ENCODE data around the gene ZNF280B. TPM values are rescaled to one million over a fixed set of nuclear protein-coding genes. Genes with fewer than 3 reads are reported as not detected.
A peak's percentile ranks its signal among the peaks of the same experiment; 100 is the strongest.
"Not testable (repeated sequence)": the region's sequence is repeated elsewhere in the genome, so short reads cannot be mapped to it uniquely, and the experiment has no call there.

Gene ZNF280B
- total RNA-seq, 1 experiment from 2014 or later = 2.7 TPM

DNA sequence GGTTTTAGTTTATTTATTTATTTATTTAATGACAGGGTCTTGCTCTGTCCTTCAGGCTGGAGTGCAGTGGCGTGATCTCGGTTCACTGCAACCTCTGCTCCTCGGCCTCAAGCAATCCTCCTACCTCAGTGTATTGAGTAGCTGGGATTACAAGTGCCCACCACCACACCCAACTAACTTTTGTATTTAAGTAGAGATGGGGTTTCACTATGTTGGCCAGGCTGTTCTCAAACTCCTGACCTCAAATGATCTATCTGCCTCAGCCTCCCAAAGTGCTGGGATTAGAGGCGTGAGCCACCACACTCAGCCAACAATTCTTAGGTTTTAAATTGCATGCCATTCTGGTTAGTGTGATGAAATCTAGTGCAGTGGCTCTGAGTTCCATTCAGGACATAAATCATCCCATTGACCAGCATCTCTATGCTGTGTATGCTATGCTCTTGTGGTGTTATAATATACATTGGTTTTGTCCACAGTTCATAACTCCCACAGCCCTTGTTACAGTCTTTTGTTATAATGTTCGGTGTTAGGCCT is 28.5 kb downstream of the ZNF280B start:
- no peak overlapping the region for H3K4me3 ChIP-seq
- H3K27me3 ChIP-seq (replicated peaks) = no peaks in the 10 kb centered on the region; the same call in 1 of the 2 replicates
- DNase-seq (ENCODE audit: low read depth in 1 of 2, low spot score in 2 of 2) = no peak
- no peaks in the 10 kb centered on the region for H3K4me1 ChIP-seq (replicated peaks)
- no peaks in the 10 kb centered on the region for H3K9me3 ChIP-seq (replicated peaks)
- H3K27ac ChIP-seq = no peak overlapping the region
- H3K36me3 ChIP-seq = no peaks in the 10 kb centered on the region

DNA sequence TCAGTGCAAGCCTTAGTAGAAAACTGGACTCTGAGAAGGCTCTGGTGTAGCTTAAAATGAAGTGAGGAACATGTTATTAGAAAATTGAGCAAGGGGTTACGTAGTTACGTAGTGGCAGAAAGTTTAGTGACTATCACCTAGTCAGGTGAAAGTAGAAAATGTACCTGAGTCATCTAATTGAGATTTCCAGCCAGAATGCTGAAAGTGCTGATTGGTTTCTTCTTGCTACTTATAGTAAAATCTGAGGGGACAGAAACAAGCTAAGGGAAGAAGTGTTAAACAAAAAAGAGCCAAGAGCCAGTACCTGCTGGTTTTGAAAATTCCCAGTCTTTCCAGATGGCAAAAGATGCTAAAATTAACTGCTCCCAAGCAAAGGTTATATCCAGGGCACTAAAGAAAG is 29.4 kb downstream of the ZNF280B start:
- H3K4me1 ChIP-seq (replicated peaks) = no peaks in the 10 kb centered on the region
- H3K4me3 ChIP-seq = no peak overlapping the region
- no peak for DNase-seq (ENCODE audit: low read depth in 1 of 2, low spot score in 2 of 2)
- no peaks in the 10 kb centered on the region for H3K9me3 ChIP-seq (replicated peaks)
- H3K36me3 ChIP-seq = no peaks in the 10 kb centered on the region
- H3K27me3 ChIP-seq (replicated peaks) = no peaks in the 10 kb centered on the region; the same call in 1 of the 2 replicates
- no peak overlapping the region for H3K27ac ChIP-seq

DNA sequence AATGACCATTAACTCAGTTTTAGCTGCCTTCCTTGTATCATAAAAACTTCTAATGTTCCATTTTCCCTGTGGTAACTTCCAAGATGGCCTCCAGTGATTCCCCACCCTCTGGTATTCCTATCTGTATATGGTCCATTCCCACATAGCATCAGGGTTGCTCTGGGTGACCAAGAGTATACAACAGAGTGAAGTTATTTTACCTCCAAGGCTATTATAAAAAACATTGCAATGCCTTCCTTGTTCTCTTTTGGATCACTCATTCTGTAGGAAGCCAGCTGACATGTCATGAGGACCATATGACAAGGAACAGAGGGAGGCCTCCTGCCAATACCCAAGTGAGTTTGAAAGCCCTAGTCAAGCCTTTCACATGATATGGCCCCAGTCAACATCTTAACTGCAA is 30.1 kb downstream of the ZNF280B start:
- H3K4me3 ChIP-seq = no peak overlapping the region
- H3K4me1 ChIP-seq (replicated peaks) = no peaks in the 10 kb centered on the region
- H3K27me3 ChIP-seq (replicated peaks) = no peaks in the 10 kb centered on the region; the same call in 1 of the 2 replicates
- DNase-seq (ENCODE audit: low read depth in 1 of 2, low spot score in 2 of 2) = no peak
- H3K36me3 ChIP-seq = no peaks in the 10 kb centered on the region
- no peaks in the 10 kb centered on the region for H3K9me3 ChIP-seq (replicated peaks)
- H3K27ac ChIP-seq = no peak overlapping the region

DNA sequence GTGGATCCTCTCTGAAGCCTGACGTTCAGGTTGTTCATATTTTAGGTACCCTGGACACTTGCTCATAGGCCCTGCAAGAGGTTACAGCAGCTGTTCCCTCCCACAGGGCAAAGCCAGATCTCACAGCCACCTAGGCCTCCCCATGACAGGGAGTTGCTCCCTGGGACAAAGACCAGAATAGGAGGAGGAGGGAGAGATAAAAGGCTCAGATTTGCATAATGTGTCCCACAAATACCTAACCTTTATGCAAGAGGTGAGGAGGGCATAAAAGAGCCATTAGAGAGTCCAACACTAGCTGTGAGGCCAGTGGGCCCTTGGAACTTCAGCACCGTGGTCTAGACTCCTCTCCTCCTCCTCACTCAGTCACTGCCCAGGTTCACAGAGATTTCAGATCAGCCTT is 33.8 kb downstream of the ZNF280B start:
- H3K27ac ChIP-seq = no peak overlapping the region
- H3K4me3 ChIP-seq = no peak overlapping the region
- H3K9me3 ChIP-seq (replicated peaks) = no peaks in the 10 kb centered on the region; the same call in 1 of the 2 replicates
- no peaks in the 10 kb centered on the region for H3K4me1 ChIP-seq (replicated peaks)
- DNase-seq (ENCODE audit: low read depth in 1 of 2, low spot score in 2 of 2) = no peak
- H3K27me3 ChIP-seq (replicated peaks) = no peaks in the 10 kb centered on the region; the same call in 1 of the 2 replicates
- H3K36me3 ChIP-seq = no peaks in the 10 kb centered on the region

DNA sequence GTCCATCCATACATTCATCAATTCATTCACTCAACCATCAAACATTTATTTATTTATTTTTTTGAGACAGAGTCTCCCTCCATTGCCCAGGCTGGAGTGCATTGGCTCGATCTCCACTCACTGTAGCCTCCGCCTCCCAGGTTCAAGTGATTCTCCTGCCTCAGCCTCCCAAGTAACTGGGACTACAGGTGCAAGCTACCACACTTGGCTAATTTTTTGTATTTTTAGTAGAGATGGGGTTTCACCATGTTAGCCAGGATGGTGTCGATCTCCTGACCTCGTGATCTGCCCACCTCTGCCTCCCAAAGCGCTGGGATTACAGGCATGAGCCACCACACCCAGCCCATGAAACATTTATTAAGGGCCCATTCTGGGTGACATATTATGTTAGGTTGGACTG is 37.4 kb downstream of the ZNF280B start:
- not testable (repeated sequence) for H3K36me3 ChIP-seq; H3K27ac ChIP-seq; DNase-seq (ENCODE audit: low read depth in 1 of 2, low spot score in 2 of 2); H3K4me3 ChIP-seq; H3K9me3 ChIP-seq (replicated peaks); H3K4me1 ChIP-seq (replicated peaks); H3K27me3 ChIP-seq (replicated peaks)

DNA sequence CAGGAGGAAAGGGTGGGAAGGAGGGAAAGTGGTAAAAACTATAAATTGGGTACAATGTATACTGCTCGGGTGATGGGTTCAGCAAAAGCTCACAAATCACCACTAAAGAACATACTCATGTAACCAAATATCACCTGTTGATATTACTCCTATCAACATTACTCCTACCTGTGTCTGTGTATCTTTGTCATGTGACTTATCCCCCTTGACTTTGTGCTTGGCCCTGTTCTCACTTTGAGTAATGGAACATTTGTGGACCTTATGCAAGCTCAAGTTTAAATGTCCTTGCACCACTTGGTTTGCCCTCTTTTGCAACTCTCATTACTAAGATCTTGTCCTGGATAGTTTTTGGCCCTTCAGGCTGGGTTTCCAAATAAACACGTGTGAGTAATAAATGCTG is 39.0 kb downstream of the ZNF280B start:
- Histone ChIP-seq H3K27ac (no peak overlapping the region), H3K9me3 (replicated peaks) (peaks cover 5% of the 10 kb centered on the region; the same call in 1 of the 2 replicates), H3K36me3 (no peaks in the 10 kb centered on the region)

DNA sequence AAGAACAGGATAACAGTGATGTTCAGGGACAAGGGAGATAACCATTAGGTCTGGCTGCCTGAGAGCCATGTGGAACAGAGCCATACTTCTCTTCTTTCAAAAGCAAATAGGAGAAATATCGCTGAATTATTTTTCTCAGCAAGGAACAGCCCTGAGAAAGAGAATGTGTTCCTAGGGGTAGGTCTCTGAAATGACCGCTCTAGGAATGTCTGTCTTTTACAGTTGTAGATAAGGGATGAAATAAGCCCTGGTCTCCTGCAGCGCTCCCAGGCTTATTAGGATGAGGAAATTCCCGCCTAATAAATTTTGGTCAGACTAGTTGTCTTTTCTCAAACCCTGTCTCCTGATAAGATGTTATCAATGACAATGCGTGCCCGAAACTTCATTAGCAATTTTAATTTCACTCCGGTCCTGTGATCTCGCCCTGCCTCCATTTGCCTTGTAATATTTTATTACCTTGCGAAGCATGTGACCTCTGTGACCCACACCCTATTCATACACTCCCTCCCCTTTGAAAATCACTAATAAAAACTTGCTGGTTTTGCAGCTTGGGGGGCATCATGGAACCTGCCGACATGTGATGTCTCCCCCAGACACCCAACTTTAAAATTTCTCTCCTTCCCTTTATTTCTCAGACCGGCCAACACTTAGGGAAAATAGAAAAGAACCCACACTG is 39.6 kb downstream of the ZNF280B start:
- not testable (repeated sequence) for DNase-seq (ENCODE audit: low read depth in 1 of 2, low spot score in 2 of 2); H3K4me1 ChIP-seq (replicated peaks); H3K4me3 ChIP-seq; H3K9me3 ChIP-seq (replicated peaks); H3K27ac ChIP-seq; H3K27me3 ChIP-seq (replicated peaks); H3K36me3 ChIP-seq

More for the DNA sequence above, 39.0 kb downstream of the ZNF280B start:
- Histone ChIP-seq H3K4me1 (replicated peaks) (no peaks in the 10 kb centered on the region), H3K4me3 (no peak overlapping the region), H3K27me3 (replicated peaks) (no peaks in the 10 kb centered on the region)
- DNase-seq (ENCODE audit: low read depth in 1 of 2, low spot score in 2 of 2) = no peak

DNA sequence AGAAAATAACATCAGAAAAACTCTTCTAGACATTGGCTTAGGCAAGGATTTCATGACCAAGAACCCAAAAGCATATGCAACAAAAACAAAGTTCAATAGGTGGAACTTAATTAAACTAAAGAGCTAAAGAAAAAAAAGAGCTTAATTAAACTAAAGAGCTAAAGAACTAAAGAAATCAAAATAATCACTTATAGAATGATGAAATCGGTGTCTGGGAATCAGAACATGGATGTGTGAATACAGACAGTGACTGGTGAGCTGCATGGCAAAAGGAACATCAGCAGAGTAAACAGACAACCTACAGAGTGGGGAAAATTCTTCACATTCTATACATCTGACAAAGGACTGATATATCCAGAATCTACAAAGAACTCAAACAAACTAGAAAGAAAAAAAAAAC is 41.4 kb downstream of the ZNF280B start:
- no peaks in the 10 kb centered on the region; the same call in 1 of the 2 replicates for H3K27me3 ChIP-seq (replicated peaks)
- H3K27ac ChIP-seq = no peak overlapping the region
- no peaks in the 10 kb centered on the region for H3K4me1 ChIP-seq (replicated peaks)
- H3K9me3 ChIP-seq (replicated peaks) = peaks cover 5% of the 10 kb centered on the region; the same call in 1 of the 2 replicates
- no peak for DNase-seq (ENCODE audit: low read depth in 1 of 2, low spot score in 2 of 2)
- H3K4me3 ChIP-seq = no peak overlapping the region
- no peaks in the 10 kb centered on the region for H3K36me3 ChIP-seq

DNA sequence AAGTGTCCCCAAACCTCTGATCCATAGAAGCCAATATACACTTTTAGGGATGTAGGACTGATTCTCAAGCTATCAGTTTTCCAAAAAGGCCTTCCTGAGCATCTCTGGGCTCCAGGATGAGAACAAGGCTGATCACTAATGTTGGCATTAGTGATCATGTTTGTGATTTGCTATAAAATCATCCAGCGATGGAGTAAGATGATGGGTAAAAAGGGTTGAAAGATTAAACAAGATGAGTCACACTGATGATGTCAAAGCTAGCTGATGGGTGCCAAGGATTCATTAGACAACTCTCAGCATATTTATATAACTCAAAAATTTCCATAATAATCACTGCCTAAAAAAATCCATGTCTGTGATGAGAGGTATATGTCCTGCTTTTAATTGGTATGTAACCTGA is 42.8 kb downstream of the ZNF280B start:
- no peak overlapping the region for H3K4me3 ChIP-seq
- no peaks in the 10 kb centered on the region for H3K4me1 ChIP-seq (replicated peaks)
- no peak overlapping the region for H3K27ac ChIP-seq
- no peaks in the 10 kb centered on the region; the same call in 1 of the 2 replicates for H3K27me3 ChIP-seq (replicated peaks)
- DNase-seq (ENCODE audit: low read depth in 1 of 2, low spot score in 2 of 2) = no peak
- no peaks in the 10 kb centered on the region for H3K36me3 ChIP-seq
- peaks cover 5% of the 10 kb centered on the region; the same call in 1 of the 2 replicates for H3K9me3 ChIP-seq (replicated peaks)

DNA sequence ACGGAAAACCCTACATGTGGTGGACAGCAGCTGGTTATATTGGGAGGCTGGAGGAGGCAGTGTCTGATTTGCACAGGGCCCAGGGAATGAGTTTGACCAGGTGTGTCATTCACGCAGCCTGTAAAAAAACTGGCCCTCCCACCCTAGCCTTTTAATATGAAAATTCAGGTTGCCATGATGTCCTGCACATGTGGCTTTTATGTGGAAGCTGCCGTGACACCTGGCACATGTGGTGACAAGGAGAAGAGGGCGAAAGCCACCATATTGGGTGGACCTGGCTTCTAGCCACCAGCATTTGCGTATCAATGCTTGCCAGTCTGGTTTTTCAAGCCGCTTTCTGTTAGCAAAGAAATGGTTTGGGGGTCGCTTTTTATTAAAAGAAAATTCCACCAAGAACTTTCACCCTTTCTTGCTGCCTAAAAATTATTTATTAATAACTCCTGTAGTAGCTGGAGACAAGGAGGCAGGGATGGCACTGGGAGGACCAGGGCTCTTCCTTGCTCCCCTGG is 43.4 kb downstream of the ZNF280B start:
- Histone ChIP-seq H3K9me3 (replicated peaks) (peaks cover 5% of the 10 kb centered on the region; the same call in 1 of the 2 replicates), H3K4me3 (no peak overlapping the region)

DNA sequence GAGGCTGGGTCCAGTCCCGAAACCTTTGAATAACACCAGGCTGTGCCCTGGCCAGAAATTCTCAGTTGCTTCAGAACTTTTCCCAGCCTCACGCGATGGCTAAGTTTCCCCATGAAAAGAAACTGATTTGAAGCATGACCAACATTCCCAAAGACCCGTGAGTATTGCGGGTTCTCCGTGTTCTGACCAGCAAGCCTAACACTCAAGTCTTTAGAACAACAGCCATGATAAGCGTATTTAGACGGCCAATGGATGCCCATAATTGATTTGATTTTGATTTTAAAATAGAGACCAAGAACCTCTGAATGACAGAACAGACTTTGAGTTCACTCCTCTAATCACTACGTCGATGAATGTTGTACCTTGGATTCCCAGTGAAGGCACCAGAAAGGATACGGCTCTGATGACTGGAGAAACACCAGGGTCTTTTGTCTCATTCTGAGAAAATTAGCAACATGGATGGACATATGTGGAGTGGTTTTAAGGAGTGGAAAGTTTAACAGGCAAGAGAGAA is 43.9 kb downstream of the ZNF280B start:
- no peak for DNase-seq (ENCODE audit: low read depth in 1 of 2, low spot score in 2 of 2)
- Histone ChIP-seq H3K36me3 (no peaks in the 10 kb centered on the region), H3K27me3 (replicated peaks) (no peaks in the 10 kb centered on the region; the same call in 1 of the 2 replicates), H3K27ac (no peak overlapping the region), H3K9me3 (replicated peaks) (peaks cover 8% of the 10 kb centered on the region; the same call in 1 of the 2 replicates), H3K4me1 (replicated peaks) (no peaks in the 10 kb centered on the region), H3K4me3 (no peak overlapping the region)

More for the DNA sequence above, 43.4 kb downstream of the ZNF280B start:
- DNase-seq (ENCODE audit: low read depth in 1 of 2, low spot score in 2 of 2) = no peak
- no peak overlapping the region for H3K27ac ChIP-seq
- H3K27me3 ChIP-seq (replicated peaks) = no peaks in the 10 kb centered on the region; the same call in 1 of the 2 replicates
- no peaks in the 10 kb centered on the region for H3K4me1 ChIP-seq (replicated peaks)
- no peaks in the 10 kb centered on the region for H3K36me3 ChIP-seq

DNA sequence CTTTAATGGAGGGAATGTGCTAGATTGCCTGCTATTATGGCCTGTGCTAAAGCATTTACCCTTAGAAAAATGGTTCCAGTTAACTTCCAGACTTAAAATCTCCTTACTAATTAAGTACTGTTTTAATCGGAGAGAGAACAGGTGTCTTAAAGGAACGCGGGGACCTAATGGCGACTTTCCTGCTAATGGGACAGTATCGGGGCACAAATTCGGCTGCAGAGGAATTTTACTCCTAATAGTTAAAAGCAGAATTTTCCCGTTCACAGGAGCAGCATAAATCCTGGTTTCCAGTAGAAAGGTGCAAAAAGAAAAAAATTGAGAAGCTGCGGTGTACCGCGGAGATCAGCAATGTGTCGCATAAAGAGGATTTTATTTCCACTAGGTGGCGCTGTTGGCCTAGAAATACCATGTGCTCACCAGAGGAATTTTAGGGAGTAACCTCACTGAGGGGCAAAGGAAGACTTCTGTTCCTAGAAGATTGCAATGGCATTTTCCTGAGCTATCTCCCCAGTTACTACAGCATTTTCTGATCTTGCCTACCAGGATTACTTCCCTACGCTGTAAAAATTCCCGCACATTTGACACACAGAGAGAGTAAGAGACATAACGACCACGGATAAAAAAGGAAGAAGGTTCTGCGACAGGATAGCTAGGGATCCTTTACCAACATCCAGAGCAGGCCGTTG is 44.5 kb downstream of the ZNF280B start:
- no peaks in the 10 kb centered on the region for H3K4me1 ChIP-seq (replicated peaks)
- DNase-seq (ENCODE audit: low read depth in 1 of 2, low spot score in 2 of 2) = peak; percentile 49 to 52
- H3K9me3 ChIP-seq (replicated peaks) = peaks cover 6% of the 10 kb centered on the region; the same call in 1 of the 2 replicates
- no peak overlapping the region for H3K27ac ChIP-seq
- H3K4me3 ChIP-seq = no peak overlapping the region
- no peaks in the 10 kb centered on the region for H3K36me3 ChIP-seq
- no peaks in the 10 kb centered on the region; the same call in 1 of the 2 replicates for H3K27me3 ChIP-seq (replicated peaks)

DNA sequence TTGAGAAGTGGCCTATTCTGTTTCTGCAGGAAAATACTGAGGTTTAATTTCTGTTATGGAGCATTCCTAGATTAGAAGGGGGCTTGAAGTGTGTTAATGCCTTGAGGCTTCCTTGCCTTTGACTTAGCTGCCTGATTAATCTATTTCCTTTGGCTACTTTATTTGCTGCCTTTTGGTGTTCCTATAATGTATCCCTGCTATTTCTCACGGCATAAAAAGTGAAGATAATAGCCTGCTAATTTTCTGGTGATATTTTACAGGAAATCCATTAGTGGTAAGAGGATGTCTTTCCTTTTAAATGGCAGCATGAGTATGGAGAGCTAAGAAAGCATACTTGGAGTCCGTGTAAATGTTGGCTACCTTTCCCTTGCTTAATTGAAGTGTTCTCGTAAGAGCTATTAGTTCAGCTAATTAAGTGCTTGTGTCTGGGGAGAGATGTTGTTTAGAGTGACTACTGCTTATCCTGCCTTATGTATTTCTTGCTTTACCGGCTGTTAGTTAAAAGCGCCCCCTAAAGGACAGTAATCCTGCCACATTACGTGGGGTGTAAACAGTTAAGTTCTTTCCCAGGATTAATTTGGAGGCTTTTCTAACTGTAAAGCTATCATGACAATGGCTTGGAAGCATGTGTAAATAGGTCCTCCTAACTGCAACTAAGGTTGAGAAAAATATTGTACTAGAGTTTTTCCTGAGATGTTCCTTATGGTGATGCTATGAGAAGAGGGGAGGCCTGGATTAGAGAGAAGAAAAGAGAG is 45.6 kb downstream of the ZNF280B start:
- Histone ChIP-seq H3K4me1 (replicated peaks) (no peaks in the 10 kb centered on the region), H3K27me3 (replicated peaks) (no peaks in the 10 kb centered on the region; the same call in 1 of the 2 replicates), H3K27ac (no peak overlapping the region), H3K9me3 (replicated peaks) (peaks cover 6% of the 10 kb centered on the region; the same call in 1 of the 2 replicates), H3K4me3 (no peak overlapping the region), H3K36me3 (no peaks in the 10 kb centered on the region)
- no peak for DNase-seq (ENCODE audit: low read depth in 1 of 2, low spot score in 2 of 2)

Measured in SJSA1 (cell line).